ENCODE data around the gene TNP1.

- TF ChIP-seq CTCF (IDR thresholded peaks at IDR 0.05 in 4 of 5, conservative IDR thresholded peaks at IDR 0.05 in 1 of 5) = no peak
- TF ChIP-seq POLR2A (IDR thresholded peaks at IDR 0.05) = no peak
Measured at GRCh38 chr2:216830346-216830745, 29.5 kb downstream of the TNP1 start.
